SK-N-SH treated with all-trans-retinoic acid at 6 μM for 48 hours (cell line): Measurements from ENCODE around the gene NUBP1.

Source experiments
- ARNTL ChIP-seq: fragments of 450-650 bp; formaldehyde crosslinking; IDR thresholded peaks from 2 replicates; pipeline ENCODE4 v1.5.0; 2020; ENCODE audit warnings: low read depth, mild to moderate bottlenecking, moderate library complexity, borderline replicate concordance
- CSRNP3 ChIP-seq: fragments of 250-450 bp; sonication (Bioruptor Pico); IDR thresholded peaks from 2 replicates; pipeline ENCODE4 v1.5.1; 2021; ENCODE audit warnings: mild to moderate bottlenecking, moderate library complexity
- GLIS3 ChIP-seq: fragments of 250-450 bp; sonication (Bioruptor Pico); IDR thresholded peaks from 2 replicates; pipeline ENCODE4 v1.5.0; 2020; ENCODE audit warnings: mild to moderate bottlenecking, moderate library complexity
- SNAI2 ChIP-seq: fragments of 250-450 bp; sonication (Bioruptor Pico); IDR thresholded peaks from 2 replicates; pipeline ENCODE4 v1.5.0; 2020; ENCODE audit warnings: mild to moderate bottlenecking, moderate library complexity
- ZFP3 ChIP-seq: fragments of 250-450 bp; sonication (Bioruptor Pico); IDR thresholded peaks from 2 replicates; pipeline ENCODE4 v1.5.0; 2020; ENCODE audit warnings: mild to moderate bottlenecking, moderate library complexity
- ZNF70 ChIP-seq: fragments of 450-650 bp; formaldehyde crosslinking; IDR thresholded peaks from 2 replicates; pipeline ENCODE4 v1.5.0; 2020; ENCODE audit warnings: mild to moderate bottlenecking, moderate library complexity
- ZNF8 ChIP-seq: fragments of 450-650 bp; formaldehyde crosslinking; IDR thresholded peaks from 2 replicates; pipeline ENCODE4 v1.5.0; 2020; ENCODE audit warnings: mild to moderate bottlenecking, moderate library complexity
- TF ChIP-seq, protein P1 (sequence below): fragments of 250-450 bp; sonication (Bioruptor Pico); IDR thresholded peaks from 2 replicates; pipeline ENCODE4 v1.8.0; 2020; ENCODE audit warnings: mild to moderate bottlenecking, moderate library complexity, borderline replicate concordance
- TF ChIP-seq, protein P2 (sequence below): fragments of 250-450 bp; sonication (Bioruptor Pico); IDR thresholded peaks from 2 replicates; pipeline ENCODE4 v1.5.1; 2020; ENCODE audit warnings: low read depth, mild to moderate bottlenecking, moderate library complexity

DNA sequence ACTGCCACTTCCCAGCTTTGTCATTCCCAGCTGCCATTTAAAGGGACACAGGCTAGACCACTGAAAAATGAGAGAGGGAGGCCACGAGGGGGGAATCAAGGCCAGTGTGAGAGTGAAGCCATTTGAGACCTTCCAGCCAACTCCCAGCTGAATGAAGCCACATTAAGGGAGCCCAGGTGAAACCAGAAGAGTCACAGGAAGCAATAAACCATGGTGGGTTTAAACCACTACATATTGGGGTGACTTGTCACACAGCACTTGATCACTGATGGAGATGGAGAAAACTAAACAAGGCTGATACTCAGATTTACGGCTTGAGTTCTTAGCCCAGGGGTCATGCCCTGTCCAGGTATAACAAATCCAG lies 2.8 kb upstream of the NUBP1 start:
- TF ChIP-seq, protein P1, sequence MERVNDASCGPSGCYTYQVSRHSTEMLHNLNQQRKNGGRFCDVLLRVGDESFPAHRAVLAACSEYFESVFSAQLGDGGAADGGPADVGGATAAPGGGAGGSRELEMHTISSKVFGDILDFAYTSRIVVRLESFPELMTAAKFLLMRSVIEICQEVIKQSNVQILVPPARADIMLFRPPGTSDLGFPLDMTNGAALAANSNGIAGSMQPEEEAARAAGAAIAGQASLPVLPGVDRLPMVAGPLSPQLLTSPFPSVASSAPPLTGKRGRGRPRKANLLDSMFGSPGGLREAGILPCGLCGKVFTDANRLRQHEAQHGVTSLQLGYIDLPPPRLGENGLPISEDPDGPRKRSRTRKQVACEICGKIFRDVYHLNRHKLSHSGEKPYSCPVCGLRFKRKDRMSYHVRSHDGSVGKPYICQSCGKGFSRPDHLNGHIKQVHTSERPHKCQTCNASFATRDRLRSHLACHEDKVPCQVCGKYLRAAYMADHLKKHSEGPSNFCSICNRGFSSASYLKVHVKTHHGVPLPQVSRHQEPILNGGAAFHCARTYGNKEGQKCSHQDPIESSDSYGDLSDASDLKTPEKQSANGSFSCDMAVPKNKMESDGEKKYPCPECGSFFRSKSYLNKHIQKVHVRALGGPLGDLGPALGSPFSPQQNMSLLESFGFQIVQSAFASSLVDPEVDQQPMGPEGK = no peak
- TF ChIP-seq, protein P2, sequence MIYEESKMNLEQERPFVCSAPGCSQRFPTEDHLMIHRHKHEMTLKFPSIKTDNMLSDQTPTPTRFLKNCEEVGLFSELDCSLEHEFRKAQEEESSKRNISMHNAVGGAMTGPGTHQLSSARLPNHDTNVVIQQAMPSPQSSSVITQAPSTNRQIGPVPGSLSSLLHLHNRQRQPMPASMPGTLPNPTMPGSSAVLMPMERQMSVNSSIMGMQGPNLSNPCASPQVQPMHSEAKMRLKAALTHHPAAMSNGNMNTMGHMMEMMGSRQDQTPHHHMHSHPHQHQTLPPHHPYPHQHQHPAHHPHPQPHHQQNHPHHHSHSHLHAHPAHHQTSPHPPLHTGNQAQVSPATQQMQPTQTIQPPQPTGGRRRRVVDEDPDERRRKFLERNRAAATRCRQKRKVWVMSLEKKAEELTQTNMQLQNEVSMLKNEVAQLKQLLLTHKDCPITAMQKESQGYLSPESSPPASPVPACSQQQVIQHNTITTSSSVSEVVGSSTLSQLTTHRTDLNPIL (CRISPR knock-in tag) = no peak
- TF ChIP-seq GLIS3 (CRISPR knock-in tag) (no peak), ZNF70 (CRISPR knock-in tag) (no peak), CSRNP3 (CRISPR knock-in tag) (no peak), ARNTL (CRISPR knock-in tag) (no peak), ZFP3 (CRISPR knock-in tag) (no peak), ZNF8 (CRISPR knock-in tag) (no peak), SNAI2 (CRISPR knock-in tag) (no peak)
